Mesendoderm (in vitro differentiated cells): ENCODE data around the gene GREB1L.

Experiments
- DNase-seq: peaks from one replicate; pipeline ENCODE4 v3.0.0; 2013
- H2AK5ac ChIP-seq: 2 replicates; pipeline ENCODE4 v1.6.1; 2013; ENCODE audit warnings: low read length, inconsistent platforms
- H2BK120ac ChIP-seq: 2 replicates; pipeline ENCODE4 v1.6.1; 2013; ENCODE audit warnings: low read depth, mild to moderate bottlenecking, low read length, moderate library complexity, mixed read lengths
- H2BK15ac ChIP-seq: replicated peaks from 2 replicates; pipeline ENCODE4 v1.6.1; 2013; ENCODE audit warnings: low read depth, mild to moderate bottlenecking, moderate library complexity
- H2BK5ac ChIP-seq: 2 replicates; pipeline ENCODE4 v1.6.1; 2013; ENCODE audit warnings: low read length, inconsistent platforms
- H3K18ac ChIP-seq: 2 replicates; pipeline ENCODE4 v1.6.1; 2013; ENCODE audit warnings: mild to moderate bottlenecking, low read length, mixed read lengths
- H3K23ac ChIP-seq: one replicate; pipeline ENCODE4 v1.6.1; 2013; ENCODE audit warnings: low read length
- H3K27ac ChIP-seq: 2 replicates; pipeline ENCODE4 v1.5.1; 2013; ENCODE audit warnings: low read depth, mild to moderate bottlenecking, inconsistent platforms, low read length, moderate library complexity
- H3K27me3 ChIP-seq: 2 replicates; pipeline ENCODE4 v1.6.1; 2013; ENCODE audit warnings: low read length, control low read depth, mild to moderate bottlenecking, inconsistent platforms; ENCODE audit not compliant: insufficient read depth, poor library complexity
- H3K36me3 ChIP-seq: 2 replicates; pipeline ENCODE4 v1.6.1; 2013; ENCODE audit warnings: low read length, inconsistent platforms; ENCODE audit not compliant: control insufficient read depth, insufficient read depth
- H3K4ac ChIP-seq: one replicate; pipeline ENCODE4 v1.6.1; 2013; ENCODE audit warnings: low read depth, mild to moderate bottlenecking, low read length, moderate library complexity
- H3K4me1 ChIP-seq: 2 replicates; pipeline ENCODE4 v1.6.1; 2013; ENCODE audit warnings: low read depth, low read length, inconsistent platforms; ENCODE audit not compliant: control insufficient read depth
- H3K4me2 ChIP-seq: 2 replicates; pipeline ENCODE4 v1.6.1; 2013; ENCODE audit warnings: low read length
- H3K4me3 ChIP-seq: 2 replicates; pipeline ENCODE4 v1.5.1; 2013; ENCODE audit warnings: mild to moderate bottlenecking, low read length
- H3K56ac ChIP-seq: one replicate; pipeline ENCODE4 v1.6.1; 2013; ENCODE audit warnings: low read length
- H3K79me1 ChIP-seq: 2 replicates; pipeline ENCODE4 v1.6.1; 2013; ENCODE audit warnings: low read length, inconsistent platforms
- H3K79me2 ChIP-seq: 2 replicates; pipeline ENCODE4 v1.6.1; 2013; ENCODE audit warnings: mild to moderate bottlenecking, low read length; ENCODE audit not compliant: control insufficient read depth, insufficient read depth
- H3K9ac ChIP-seq: 2 replicates; pipeline ENCODE4 v1.6.1; 2013; ENCODE audit warnings: low read length, inconsistent platforms
- H4K5ac ChIP-seq: one replicate; pipeline ENCODE4 v1.6.1; 2013; ENCODE audit warnings: low read length
- H4K8ac ChIP-seq: one replicate; pipeline ENCODE4 v1.6.1; 2013; ENCODE audit warnings: low read depth, mild to moderate bottlenecking, control low read depth, low read length, moderate library complexity
- WGBS: extraction: QIAGEN DNeasy Blood & Tissue Kit; methylation state at CpG from one replicate; pipeline ENCODE4 v1.1.7; 2013; ENCODE audit warnings: low lambda C conversion rate, missing lambda C conversion rate; ENCODE audit not compliant: insufficient coverage; ENCODE audit errors: extremely low coverage; 5-methylcytosine and 5-hydroxymethylcytosine counted together

The GREB1L gene

GRCh38 chr18:21406116-21406515 is 164.1 kb downstream of the GREB1L start:
- Histone ChIP-seq H3K27ac (no peak overlapping the region), H3K4me2 (no peak overlapping the region), H4K5ac (no peak overlapping the region), H3K27me3 (peaks cover 3% of the 10 kb centered on the region), H3K4ac (no peak overlapping the region), H3K36me3 (no peaks in the 10 kb centered on the region), H4K8ac (no peak overlapping the region), H2BK15ac (no peak overlapping the region), H3K9ac (no peak overlapping the region), H3K79me1 (no peaks in the 10 kb centered on the region), H2BK120ac (no peak overlapping the region), H2BK5ac (no peak overlapping the region), H3K79me2 (no peaks in the 10 kb centered on the region), H3K18ac (no peak overlapping the region), H3K56ac (no peak overlapping the region), H2AK5ac (no peak overlapping the region), H3K4me1 (no peaks in the 10 kb centered on the region), H3K4me3 (no peak overlapping the region), H3K23ac (no peak overlapping the region)
- no peak for DNase-seq
- WGBS = 100% methylated on average over 2 of the region's 3 CpGs

GRCh38 chr18:21408681-21409080 is 166.6 kb downstream of the GREB1L start:
- no peak overlapping the region for H3K18ac ChIP-seq
- H3K4me3 ChIP-seq = no peak overlapping the region
- H4K5ac ChIP-seq = no peak overlapping the region
- H3K56ac ChIP-seq = no peak overlapping the region
- whole genome bisulfite sequencing = no CpG with 5 or more reads among the region's 3 CpGs
- no peak overlapping the region for H3K9ac ChIP-seq
- H2BK5ac ChIP-seq = no peak overlapping the region
- H3K4me1 ChIP-seq = no peaks in the 10 kb centered on the region
- H3K79me2 ChIP-seq = no peaks in the 10 kb centered on the region
- no peak overlapping the region for H3K4ac ChIP-seq
- no peak overlapping the region for H2BK120ac ChIP-seq
- H4K8ac ChIP-seq = no peak overlapping the region
- H2AK5ac ChIP-seq = no peak overlapping the region
- no peak overlapping the region for H3K23ac ChIP-seq
- no peaks in the 10 kb centered on the region for H3K27me3 ChIP-seq
- H3K27ac ChIP-seq = no peak overlapping the region
- H2BK15ac ChIP-seq = no peak overlapping the region
- no peak for DNase-seq
- no peak overlapping the region for H3K4me2 ChIP-seq
- no peaks in the 10 kb centered on the region for H3K36me3 ChIP-seq
- no peaks in the 10 kb centered on the region for H3K79me1 ChIP-seq

- Histone ChIP-seq H3K79me1 (no peaks in the 10 kb centered on the region), H4K8ac (no peak overlapping the region), H3K36me3 (no peaks in the 10 kb centered on the region), H3K18ac (no peak overlapping the region), H2BK5ac (no peak overlapping the region), H3K4me3 (no peak overlapping the region), H3K9ac (no peak overlapping the region), H3K27me3 (no peaks in the 10 kb centered on the region), H2BK120ac (no peak overlapping the region), H2BK15ac (no peak overlapping the region), H3K79me2 (no peaks in the 10 kb centered on the region), H3K4ac (no peak overlapping the region), H4K5ac (no peak overlapping the region), H3K56ac (no peak overlapping the region), H3K23ac (no peak overlapping the region), H3K4me2 (no peak overlapping the region), H3K27ac (no peak overlapping the region), H3K4me1 (no peaks in the 10 kb centered on the region), H2AK5ac (no peak overlapping the region)
- DNase-seq = no peak
- no CpG with 5 or more reads among the region's 1 CpG for WGBS
Observed at GRCh38 chr18:21433436-21433835, 191.4 kb downstream of the GREB1L start.

- H3K18ac ChIP-seq = no peak overlapping the region
- H3K4me3 ChIP-seq = no peak overlapping the region
- no peak overlapping the region for H3K4me2 ChIP-seq
- no peak overlapping the region for H2BK120ac ChIP-seq
- no peak overlapping the region for H3K23ac ChIP-seq
- no peak overlapping the region for H3K4ac ChIP-seq
- no peak overlapping the region for H3K56ac ChIP-seq
- no peaks in the 10 kb centered on the region for H3K79me1 ChIP-seq
- H3K27ac ChIP-seq = no peak overlapping the region
- no peaks in the 10 kb centered on the region for H3K27me3 ChIP-seq
- no peaks in the 10 kb centered on the region for H3K36me3 ChIP-seq
- H4K5ac ChIP-seq = no peak overlapping the region
- H4K8ac ChIP-seq = no peak overlapping the region
- H2BK15ac ChIP-seq = no peak overlapping the region
- H2BK5ac ChIP-seq = no peak overlapping the region
- no peaks in the 10 kb centered on the region for H3K4me1 ChIP-seq
- no peak overlapping the region for H3K9ac ChIP-seq
- no CpG with 5 or more reads among the region's 4 CpGs for WGBS
- no peak overlapping the region for H2AK5ac ChIP-seq
- H3K79me2 ChIP-seq = no peaks in the 10 kb centered on the region
- no peak for DNase-seq
Observed at GRCh38 chr18:21439431-21439846, 197.4 kb downstream of the GREB1L start.

- Histone ChIP-seq H3K27ac (no peak overlapping the region), H3K27me3 (no peaks in the 10 kb centered on the region)
Observed at GRCh38 chr18:21441670-21442069, 199.6 kb downstream of the GREB1L start.

GRCh38 chr18:21443776-21444464 is 201.9 kb downstream of the GREB1L start:
- H3K79me1 ChIP-seq = no peaks in the 10 kb centered on the region
- H3K27me3 ChIP-seq = no peaks in the 10 kb centered on the region
- no peak overlapping the region for H2AK5ac ChIP-seq
- H4K8ac ChIP-seq = no peak overlapping the region
- no peaks in the 10 kb centered on the region for H3K36me3 ChIP-seq
- no peak overlapping the region for H3K18ac ChIP-seq
- no peak overlapping the region for H3K4ac ChIP-seq
- H4K5ac ChIP-seq = no peak overlapping the region
- no peak overlapping the region for H2BK120ac ChIP-seq
- H3K56ac ChIP-seq = no peak overlapping the region
- H3K79me2 ChIP-seq = no peaks in the 10 kb centered on the region
- no peak overlapping the region for H2BK5ac ChIP-seq
- H3K4me3 ChIP-seq = no peak overlapping the region
- H2BK15ac ChIP-seq = no peak overlapping the region
- no peaks in the 10 kb centered on the region for H3K4me1 ChIP-seq
- no peak overlapping the region for H3K9ac ChIP-seq
- DNase-seq = no peak
- H3K23ac ChIP-seq = no peak overlapping the region
- WGBS = no CpG with 5 or more reads among the region's 9 CpGs
- H3K4me2 ChIP-seq = no peak overlapping the region
- H3K27ac ChIP-seq = no peak overlapping the region

More at GRCh38 chr18:21441670-21442069, 199.6 kb downstream of the GREB1L start:
- Histone ChIP-seq H3K18ac (no peak overlapping the region), H4K5ac (no peak overlapping the region), H2BK120ac (no peak overlapping the region), H3K9ac (no peak overlapping the region), H3K23ac (no peak overlapping the region), H3K36me3 (no peaks in the 10 kb centered on the region), H2AK5ac (no peak overlapping the region), H2BK5ac (no peak overlapping the region), H3K4ac (no peak overlapping the region), H3K4me3 (no peak overlapping the region), H2BK15ac (no peak overlapping the region), H3K4me1 (no peaks in the 10 kb centered on the region), H3K56ac (no peak overlapping the region), H3K79me1 (no peaks in the 10 kb centered on the region), H3K4me2 (no peak overlapping the region), H3K79me2 (no peaks in the 10 kb centered on the region), H4K8ac (no peak overlapping the region)
- WGBS = no CpG with 5 or more reads among the region's 3 CpGs
- no peak for DNase-seq
